DND-41 (cell line): ENCODE measurements around the gene UNC45B.
"Not testable (repeated sequence)": the region's sequence is repeated elsewhere in the genome, so short reads cannot be mapped to it uniquely, and the experiment has no call there.

Experiments used
- CTCF ChIP-seq: IDR thresholded peaks from 2 replicates; pipeline ENCODE4 v1.5.1; 2012; ENCODE audit warnings: borderline replicate concordance, low read length, moderate library complexity, mild to moderate bottlenecking; ENCODE audit not compliant: poor library complexity, severe bottlenecking; ENCODE audit errors: extremely low read depth
- EZH2 ChIP-seq: IDR thresholded peaks from 3 replicates; pipeline ENCODE4 v1.6.1; 2012; ENCODE audit warnings: borderline replicate concordance, low read depth, mild to moderate bottlenecking, moderate library complexity, low read length, inconsistent platforms; ENCODE audit not compliant: severe bottlenecking

GRCh38 chr17:35172321-35172720 lies 24.7 kb downstream of the UNC45B start:
- not testable (repeated sequence) for TF ChIP-seq CTCF, EZH2
